NT2/D1 (cell line): ENCODE data around the gene KRT71.

Experiments
- DNase-seq: peaks from one replicate; pipeline ENCODE4 v3.0.0-alpha.2; 2011; ENCODE audit warnings: low read depth, low spot score
- H3K27me3 ChIP-seq: 2 replicates; pipeline ENCODE4 v1.6.0; 2011; ENCODE audit warnings: mild to moderate bottlenecking; ENCODE audit not compliant: insufficient read length, insufficient read depth
- H3K36me3 ChIP-seq: 2 replicates; pipeline ENCODE4 v1.6.1; 2011; ENCODE audit warnings: mild to moderate bottlenecking, low read length, mixed read lengths; ENCODE audit not compliant: insufficient read depth, insufficient read length
- H3K4me1 ChIP-seq: 2 replicates; pipeline ENCODE4 v1.5.1; 2011; ENCODE audit not compliant: insufficient read depth, insufficient read length
- H3K4me3 ChIP-seq: 2 replicates; pipeline ENCODE4 v1.5.1; 2011; ENCODE audit warnings: low read depth; ENCODE audit not compliant: insufficient read length
- H3K9ac ChIP-seq: 2 replicates; pipeline ENCODE4 v1.6.0; 2011; ENCODE audit warnings: low read depth; ENCODE audit not compliant: insufficient read length
- H3K9me3 ChIP-seq: 2 replicates; pipeline ENCODE4 v1.5.1; 2011; ENCODE audit warnings: mild to moderate bottlenecking, low read length; ENCODE audit not compliant: insufficient read depth
- SUZ12 ChIP-seq: IDR thresholded peaks from 2 replicates; pipeline ENCODE4 v1.6.1; 2011; ENCODE audit not compliant: insufficient read length, insufficient read depth; ENCODE audit errors: extremely low read depth
- YY1 ChIP-seq: IDR thresholded peaks from 2 replicates; pipeline ENCODE4 v1.6.1; 2011; ENCODE audit not compliant: insufficient read length, insufficient read depth
- ZNF274 ChIP-seq: IDR thresholded peaks from 2 replicates; pipeline ENCODE4 v1.6.1; 2011; ENCODE audit warnings: mild to moderate bottlenecking, low read depth, low read length

KRT71 gene

GRCh38 chr12:52537101-52537500 is 15.8 kb downstream of the KRT71 start:
- Histone ChIP-seq H3K4me1 (peaks cover 2% of the 10 kb centered on the region), H3K27me3 (no peaks in the 10 kb centered on the region), H3K4me3 (no peak overlapping the region), H3K9me3 (no peaks in the 10 kb centered on the region), H3K9ac (no peak overlapping the region), H3K36me3 (no peaks in the 10 kb centered on the region)
- no peak for DNase-seq
- TF ChIP-seq SUZ12: no peak
- no peak for TF ChIP-seq ZNF274
- TF ChIP-seq YY1: no peak

- Histone ChIP-seq H3K9me3 (no peaks in the 10 kb centered on the region), H3K4me1 (peaks cover 2% of the 10 kb centered on the region), H3K27me3 (no peaks in the 10 kb centered on the region), H3K4me3 (no peak overlapping the region), H3K36me3 (no peaks in the 10 kb centered on the region), H3K9ac (no peak overlapping the region)
- no peak for TF ChIP-seq SUZ12
- no peak for TF ChIP-seq ZNF274
- no peak for TF ChIP-seq YY1
- no peak for DNase-seq
Observed at GRCh38 chr12:52535574-52535973, 17.4 kb downstream of the KRT71 start.

GRCh38 chr12:52534482-52534881 is 18.5 kb downstream of the KRT71 start:
- DNase-seq: no peak
- no peak for TF ChIP-seq SUZ12
- TF ChIP-seq YY1: no peak
- TF ChIP-seq ZNF274: no peak
- no peak overlapping the region for H3K4me3 ChIP-seq
- H3K9ac ChIP-seq: no peak overlapping the region
- no peaks in the 10 kb centered on the region for H3K9me3 ChIP-seq
- no peaks in the 10 kb centered on the region for H3K36me3 ChIP-seq
- H3K27me3 ChIP-seq: no peaks in the 10 kb centered on the region
- H3K4me1 ChIP-seq: no peaks in the 10 kb centered on the region

GRCh38 chr12:52533686-52534470 is 19.1 kb downstream of the KRT71 start:
- no peak for TF ChIP-seq YY1
- TF ChIP-seq ZNF274: no peak
- TF ChIP-seq SUZ12: no peak
- H3K4me3 ChIP-seq: no peak overlapping the region
- H3K27me3 ChIP-seq: no peaks in the 10 kb centered on the region
- no peak overlapping the region for H3K9ac ChIP-seq
- no peak for DNase-seq
- H3K4me1 ChIP-seq: no peaks in the 10 kb centered on the region
- no peaks in the 10 kb centered on the region for H3K9me3 ChIP-seq
- no peaks in the 10 kb centered on the region for H3K36me3 ChIP-seq

- no peak overlapping the region for H3K4me3 ChIP-seq
- no peak for TF ChIP-seq YY1
- DNase-seq: no peak
- H3K36me3 ChIP-seq: no peaks in the 10 kb centered on the region
- H3K9ac ChIP-seq: no peak overlapping the region
- no peaks in the 10 kb centered on the region for H3K9me3 ChIP-seq
- H3K4me1 ChIP-seq: no peaks in the 10 kb centered on the region
- H3K27me3 ChIP-seq: no peaks in the 10 kb centered on the region
Observed at GRCh38 chr12:52532636-52533035, 20.3 kb downstream of the KRT71 start.

- H3K4me3 ChIP-seq: no peak overlapping the region
- no peak for DNase-seq
- TF ChIP-seq ZNF274: no peak
- no peak for TF ChIP-seq SUZ12
- TF ChIP-seq YY1: no peak
- no peaks in the 10 kb centered on the region for H3K36me3 ChIP-seq
- no peaks in the 10 kb centered on the region for H3K9me3 ChIP-seq
- H3K27me3 ChIP-seq: no peaks in the 10 kb centered on the region
- no peak overlapping the region for H3K9ac ChIP-seq
- H3K4me1 ChIP-seq: no peaks in the 10 kb centered on the region
Observed at GRCh38 chr12:52531566-52532300, 21.2 kb downstream of the KRT71 start.

GRCh38 chr12:52530905-52531304 is 22.0 kb downstream of the KRT71 start:
- Histone ChIP-seq H3K36me3 (no peaks in the 10 kb centered on the region), H3K4me3 (no peak overlapping the region), H3K27me3 (no peaks in the 10 kb centered on the region), H3K9ac (no peak overlapping the region), H3K9me3 (no peaks in the 10 kb centered on the region), H3K4me1 (no peaks in the 10 kb centered on the region)
- TF ChIP-seq YY1: no peak
- TF ChIP-seq SUZ12: no peak
- TF ChIP-seq ZNF274: no peak
- DNase-seq: no peak
